HT1080 (cell line): ENCODE data around the gene ZCCHC4. TPM values are rescaled to one million over a fixed set of nuclear protein-coding genes. Genes with fewer than 3 reads are reported as not detected.
"Not testable (repeated sequence)": the region's sequence is repeated elsewhere in the genome, so short reads cannot be mapped to it uniquely, and the experiment has no call there.

Experiments
- DNase-seq: peaks from one replicate; pipeline ENCODE4 v3.0.0-alpha.2; 2015; ENCODE audit warnings: low read depth
- total RNA-seq: library from RNA; depleted of rRNA; stranded (reverse); fragments of >200 nt; shearing (Covaris generic); gene quantifications from 2 replicates; pipeline ENCODE4 v1.2.3, GENCODE V29; 2014

The ZCCHC4 gene
- total RNA-seq, 1 experiment from 2014 or later = 14.8 TPM

- peak; percentile 93 for DNase-seq
These were observed 8.2 kb downstream of the ZCCHC4 start for GRCh38 chr4:25320773-25321172.

GRCh38 chr4:25321703-25322102 is 9.1 kb downstream of the ZCCHC4 start:
- DNase-seq = no peak

- DNase-seq = not testable (repeated sequence)
These were observed 15.9 kb downstream of the ZCCHC4 start for GRCh38 chr4:25328463-25328862.

- DNase-seq = no peak
These were observed 17.8 kb downstream of the ZCCHC4 start for GRCh38 chr4:25330335-25330734.

- no peak for DNase-seq
These were observed 18.6 kb downstream of the ZCCHC4 start for GRCh38 chr4:25330905-25331808.

- peak; percentile 34 for DNase-seq
These were observed 31.1 kb downstream of the ZCCHC4 start for GRCh38 chr4:25343671-25344070.

GRCh38 chr4:25345744-25346143 is 33.2 kb downstream of the ZCCHC4 start:
- no peak for DNase-seq

- no peak for DNase-seq
These were observed 34.3 kb downstream of the ZCCHC4 start for GRCh38 chr4:25346913-25347312.

- DNase-seq = no peak
These were observed 34.9 kb downstream of the ZCCHC4 start for GRCh38 chr4:25347473-25347872.

- DNase-seq = no peak
These were observed 35.4 kb downstream of the ZCCHC4 start for GRCh38 chr4:25347971-25348370.

- DNase-seq = peak; percentile 7
These were observed 38.0 kb downstream of the ZCCHC4 start for GRCh38 chr4:25350561-25350960.

GRCh38 chr4:25351777-25352416 is 39.3 kb downstream of the ZCCHC4 start:
- peak; percentile 89 for DNase-seq

GRCh38 chr4:25356068-25356467 is 43.5 kb downstream of the ZCCHC4 start:
- DNase-seq = no peak

- no peak for DNase-seq
These were observed 46.1 kb downstream of the ZCCHC4 start for GRCh38 chr4:25358515-25359275.

- no peak for DNase-seq
These were observed 48.7 kb downstream of the ZCCHC4 start for GRCh38 chr4:25361253-25361652.

GRCh38 chr4:25367004-25367621 is 54.5 kb downstream of the ZCCHC4 start:
- peak; percentile 44 for DNase-seq

- no peak for DNase-seq
These were observed 55.3 kb downstream of the ZCCHC4 start for GRCh38 chr4:25367877-25368276.

- no peak for DNase-seq
These were observed 55.7 kb downstream of the ZCCHC4 start for GRCh38 chr4:25368315-25368714.

- no peak for DNase-seq
These were observed 57.7 kb downstream of the ZCCHC4 start for GRCh38 chr4:25370242-25370641.

GRCh38 chr4:25372549-25372948 is 60.0 kb downstream of the ZCCHC4 start:
- not testable (repeated sequence) for DNase-seq
